GM03348 (cell line): ENCODE data around the gene MPC1.

Source experiments
- DNase-seq: peaks from one replicate; pipeline ENCODE4 v3.0.0; 2012; ENCODE audit warnings: low spot score

The MPC1 gene

DNA sequence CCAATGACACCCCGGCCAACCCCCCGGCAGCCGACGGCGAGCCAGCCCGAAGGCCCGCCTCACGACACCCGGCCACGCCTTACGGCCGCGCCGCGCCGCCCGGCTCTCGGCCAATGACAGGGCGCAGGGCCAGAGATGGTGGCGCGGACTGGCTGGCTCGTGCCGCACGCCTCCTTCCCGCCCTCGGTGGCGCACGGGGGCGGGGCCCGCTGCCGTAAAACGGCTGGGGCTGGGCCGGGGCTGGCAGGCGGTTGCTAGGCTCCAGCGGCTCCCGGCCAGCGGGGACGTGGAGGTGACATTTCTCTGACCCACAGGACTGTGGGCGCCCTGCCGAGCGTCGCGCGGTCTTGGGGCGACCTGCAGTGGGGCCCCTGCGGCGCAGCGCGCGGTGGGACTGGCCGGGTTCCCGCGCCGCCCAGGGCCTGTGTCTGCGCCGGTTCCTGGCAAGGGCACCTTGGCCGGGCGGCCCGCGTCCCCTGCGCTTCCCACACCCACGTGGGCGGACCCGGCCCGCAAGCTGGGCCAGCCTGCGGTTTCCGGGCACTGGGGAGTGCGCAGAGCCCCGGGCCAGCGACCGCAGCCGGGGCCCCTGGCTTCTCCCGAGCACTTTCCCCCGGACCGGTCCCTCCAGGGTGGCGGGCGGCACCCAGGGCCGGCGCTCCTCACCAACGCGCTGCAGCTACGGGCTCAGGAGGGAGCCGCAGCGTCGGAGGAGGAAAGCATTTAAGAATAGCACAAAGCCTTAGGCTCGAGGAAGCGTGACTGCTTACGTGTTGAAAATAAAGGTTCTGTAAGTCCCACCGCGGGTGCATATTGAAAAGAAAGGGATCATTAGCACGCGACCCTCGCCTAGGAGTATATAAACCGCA lies at the start of gene MPC1:
Gene MPC1 (minus strand): TSS at position 8 of the 869 bp plus-strand sequence. CDS start 64 bp downstream, outside the sequence.
- DNase-seq, result peak; percentile 99

DNA sequence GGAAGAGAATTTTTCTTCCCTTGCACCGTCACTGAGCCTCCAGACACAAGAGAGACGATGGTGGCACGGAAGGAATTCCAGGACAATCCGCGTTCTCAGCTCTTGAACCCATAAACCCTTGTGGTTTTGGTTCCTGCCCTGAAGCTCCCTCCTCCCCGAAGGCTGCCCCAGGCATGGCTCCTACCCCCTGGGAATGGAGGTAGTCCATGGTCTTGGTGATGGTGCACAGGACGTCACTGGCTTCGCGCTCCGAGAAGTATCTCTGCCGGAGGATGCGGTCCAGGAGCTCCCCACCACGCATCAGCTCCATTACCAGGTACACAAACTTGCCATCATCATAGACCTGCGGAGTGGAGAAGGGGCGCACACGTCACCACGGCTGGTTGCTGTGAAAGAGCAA lies 47.5 kb upstream of the MPC1 start:
- no peak for DNase-seq

DNA sequence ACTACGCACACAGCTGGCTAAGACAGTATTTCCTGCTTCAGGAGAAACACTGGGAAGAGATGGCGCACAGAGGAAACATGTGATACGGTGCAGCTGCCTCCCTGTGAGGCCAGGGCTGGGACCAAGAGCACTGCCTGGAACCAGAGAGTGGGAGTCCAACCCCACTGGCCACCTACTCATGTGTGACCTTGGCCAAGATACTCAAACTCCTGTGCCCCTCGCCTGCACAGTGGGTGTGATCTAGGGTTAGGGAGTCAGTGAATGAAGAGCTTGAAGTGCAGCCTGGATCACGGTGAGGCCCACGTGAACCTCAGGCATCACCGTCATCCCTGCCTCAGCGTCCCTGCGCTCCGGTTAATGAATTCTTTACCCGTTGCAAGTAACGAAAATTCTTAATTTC lies 41.7 kb upstream of the MPC1 start:
- no peak for DNase-seq

DNA sequence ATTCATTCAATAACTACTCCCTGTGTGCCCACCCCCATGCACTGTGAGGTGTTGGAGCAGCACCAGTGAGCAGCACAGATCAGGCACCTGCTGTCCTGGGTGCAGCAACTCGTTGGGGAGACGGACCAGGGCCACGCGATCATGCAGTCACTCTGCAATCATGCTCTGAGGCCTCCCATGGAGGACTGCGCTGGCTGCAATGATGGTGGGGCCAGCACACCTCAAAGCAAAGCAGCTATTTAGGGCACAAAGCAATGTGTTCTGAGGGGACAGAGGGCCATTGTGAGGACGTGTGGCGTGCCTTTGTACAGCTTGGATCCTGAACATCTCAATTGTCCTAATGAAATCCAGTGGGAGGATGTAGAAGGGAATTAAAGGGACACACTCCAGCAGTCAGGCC lies 41.0 kb upstream of the MPC1 start:
- no peak for DNase-seq

DNA sequence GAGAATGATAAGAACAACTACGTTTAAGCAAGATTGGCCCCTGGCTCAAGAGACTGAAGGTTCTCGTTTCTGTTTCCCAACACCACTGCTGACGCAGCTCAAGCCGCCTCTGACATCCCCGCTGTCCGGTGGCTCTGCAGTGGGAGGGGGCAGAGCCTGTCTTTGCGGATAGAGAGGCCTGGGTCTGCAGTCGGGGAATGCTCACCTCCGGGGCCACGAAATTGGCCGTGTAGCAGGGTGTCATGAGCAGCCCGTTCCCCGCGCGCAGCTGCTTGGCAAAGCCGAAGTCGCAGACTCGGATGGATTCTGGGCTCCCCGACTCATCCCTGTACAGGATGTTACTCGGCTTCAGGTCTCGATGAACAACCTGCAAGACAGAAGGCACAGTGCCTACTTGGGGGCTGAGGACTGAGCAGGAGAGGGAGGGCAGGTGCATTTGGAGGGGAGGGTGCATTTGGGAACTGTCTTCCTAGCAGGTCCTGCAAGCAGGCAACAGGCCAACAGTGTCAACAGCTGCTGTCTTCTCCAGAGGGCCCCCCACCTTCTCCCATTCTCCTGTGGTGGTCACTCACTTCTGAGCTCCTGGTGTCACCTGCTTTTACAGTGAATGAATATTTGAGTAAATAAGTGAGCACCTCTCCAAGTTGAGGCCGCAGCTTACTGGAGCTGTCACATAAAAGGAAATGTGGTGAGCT lies 40.5 kb upstream of the MPC1 start:
- no peak for DNase-seq

DNA sequence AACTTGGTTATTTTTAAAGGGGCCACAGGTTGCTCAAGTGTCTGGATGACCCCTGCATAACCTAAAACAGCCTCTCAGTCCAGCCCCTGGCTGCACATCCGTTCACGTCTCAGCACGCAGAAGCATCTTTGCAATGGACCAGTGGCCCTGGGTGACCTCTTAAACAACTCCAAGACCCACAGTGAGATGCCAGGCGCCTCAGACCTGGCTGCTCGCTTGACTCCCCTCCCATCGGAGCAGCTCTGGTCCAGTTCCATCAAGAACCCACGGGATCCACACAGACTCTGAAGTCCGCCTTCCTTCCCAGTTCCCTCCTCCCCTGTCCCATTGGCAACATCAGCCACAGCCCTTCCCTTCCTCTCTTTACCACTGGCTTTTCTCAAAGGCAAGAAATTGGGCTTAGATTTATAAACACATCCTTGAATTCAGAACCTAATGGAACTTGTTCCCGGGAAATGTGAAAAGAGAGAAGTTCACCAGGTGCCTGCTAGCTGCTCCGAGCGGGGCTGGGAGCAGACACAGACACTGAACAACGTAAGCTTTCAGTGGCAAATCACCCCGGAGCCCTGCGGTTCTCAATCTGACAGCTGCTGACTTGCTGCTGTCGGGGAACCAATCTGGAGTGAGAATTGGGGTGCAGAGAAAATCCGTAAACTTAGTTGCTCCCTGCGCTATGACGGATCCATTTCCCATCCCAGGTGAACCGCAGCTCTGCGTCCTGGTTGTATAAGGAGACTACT lies 39.6 kb upstream of the MPC1 start:
- no peak for DNase-seq

DNA sequence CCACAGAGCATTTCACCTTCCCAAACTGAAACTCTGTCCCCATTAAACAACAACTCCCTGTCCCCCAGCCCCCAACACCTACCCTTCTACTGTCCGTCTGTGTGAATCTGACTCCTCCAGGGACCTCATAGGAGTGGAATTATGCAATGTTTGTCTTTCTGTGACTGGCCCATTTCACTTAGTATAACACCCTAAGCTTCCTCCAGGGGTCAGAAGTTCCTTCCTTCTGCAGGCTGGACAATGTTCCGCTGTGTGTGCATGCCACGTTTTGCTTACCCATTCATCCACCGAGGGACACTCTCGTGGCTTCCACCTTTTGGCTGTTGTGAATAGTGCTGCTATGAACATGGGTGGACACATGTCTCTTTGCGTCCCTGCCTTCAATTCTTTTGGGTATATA lies 37.6 kb upstream of the MPC1 start:
- no peak for DNase-seq

DNA sequence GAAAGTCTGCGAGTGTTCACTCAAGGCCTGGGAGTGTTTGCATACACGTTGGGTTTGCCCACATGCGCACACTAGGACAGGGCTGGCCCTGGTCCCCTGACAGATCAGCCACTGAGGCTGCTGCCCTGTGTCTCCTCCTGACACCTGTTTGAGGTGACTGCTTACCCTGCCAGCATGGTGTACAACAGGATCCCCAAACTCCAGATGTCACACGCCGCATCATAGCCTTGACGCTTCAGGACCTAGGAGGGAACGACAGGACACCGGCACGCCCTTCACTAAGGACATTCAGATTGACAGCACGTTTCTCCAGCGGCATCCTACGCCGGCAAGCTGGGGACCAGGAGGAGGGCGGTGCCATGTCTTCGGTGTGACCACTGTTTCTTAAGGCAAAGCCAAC lies 37.0 kb upstream of the MPC1 start:
- DNase-seq, result no peak

DNA sequence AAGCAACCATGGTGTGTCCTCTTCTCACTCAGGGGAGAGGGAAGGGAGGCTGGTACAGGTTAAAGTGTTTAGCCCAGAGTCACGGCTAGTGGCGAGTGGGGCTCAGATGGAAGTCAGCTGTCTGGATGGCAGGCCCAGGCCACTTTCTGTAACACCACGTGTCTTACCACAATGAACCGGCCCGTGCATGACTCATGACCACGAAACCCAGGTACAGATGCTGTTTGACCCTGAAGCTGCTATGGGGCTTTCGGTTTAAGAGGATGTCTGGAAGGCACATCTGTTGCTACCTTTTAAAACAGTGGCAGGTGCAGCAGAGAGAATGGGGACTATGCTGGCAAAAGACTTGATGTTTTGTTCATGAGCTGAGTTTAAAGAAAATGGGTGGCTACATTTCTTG lies 36.5 kb upstream of the MPC1 start:
- no peak for DNase-seq

DNA sequence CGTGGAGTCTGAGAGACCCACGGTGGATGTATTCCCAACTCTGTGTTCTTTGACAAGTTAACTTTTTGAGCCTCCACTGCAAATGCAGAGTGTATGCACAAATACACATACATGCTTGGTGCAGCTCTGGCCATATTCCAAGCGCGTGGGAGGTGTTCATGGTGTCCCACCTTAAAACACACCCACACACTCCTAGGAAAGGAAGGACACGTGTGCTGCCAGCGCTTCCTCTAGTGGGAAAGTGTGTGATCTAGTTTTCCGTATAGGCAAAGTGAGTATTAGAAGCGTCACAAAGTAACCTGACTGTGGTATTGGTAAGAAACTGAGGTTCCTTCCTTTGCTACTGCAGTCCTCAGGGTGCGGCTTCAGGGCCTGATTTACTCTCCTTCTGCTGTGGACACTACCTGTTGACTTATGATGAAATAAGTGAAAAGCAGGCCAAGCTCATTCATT lies 36.0 kb upstream of the MPC1 start:
- no peak for DNase-seq

DNA sequence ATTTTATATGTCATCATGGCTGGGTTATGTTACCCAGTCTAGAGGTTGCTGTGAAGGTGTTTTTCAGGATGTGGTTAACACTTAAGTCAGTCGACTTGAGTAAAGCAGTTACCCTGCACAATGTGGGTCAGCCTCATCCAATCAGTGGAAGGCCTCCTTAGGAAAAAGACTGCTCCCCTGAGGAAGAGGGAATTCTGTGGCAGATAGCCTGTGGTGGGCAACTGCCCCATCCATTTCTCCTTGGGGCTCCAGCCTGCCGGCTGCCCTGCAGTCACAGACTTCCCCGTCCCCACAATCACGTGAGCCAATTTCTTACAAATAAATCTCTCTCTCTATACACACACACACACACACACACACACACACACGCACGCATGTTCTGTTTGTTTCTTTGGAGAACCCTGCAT lies 34.5 kb upstream of the MPC1 start:
- no peak for DNase-seq

DNA sequence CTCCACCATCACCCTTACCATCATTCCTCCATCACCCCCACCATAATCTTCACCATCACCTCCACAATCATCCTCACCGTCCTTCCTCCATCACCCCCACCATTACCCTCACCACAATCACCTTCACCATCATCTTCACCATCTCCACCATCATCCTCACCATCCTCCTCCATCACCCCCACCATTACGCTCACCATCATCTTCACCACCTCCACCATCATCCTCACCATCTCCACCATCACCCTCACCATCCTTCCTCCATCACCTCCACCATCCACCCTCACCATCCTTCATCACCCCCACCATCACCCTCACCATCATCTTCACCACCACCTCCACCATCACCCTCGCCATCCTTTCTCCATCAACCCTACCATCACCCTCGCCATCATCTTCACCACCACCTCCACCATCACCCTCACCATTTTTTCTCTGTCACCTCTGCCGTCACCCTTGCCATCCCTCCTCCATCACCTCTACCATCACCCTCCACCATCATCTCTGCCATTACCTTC lies 33.1 kb upstream of the MPC1 start:
- no peak for DNase-seq

DNA sequence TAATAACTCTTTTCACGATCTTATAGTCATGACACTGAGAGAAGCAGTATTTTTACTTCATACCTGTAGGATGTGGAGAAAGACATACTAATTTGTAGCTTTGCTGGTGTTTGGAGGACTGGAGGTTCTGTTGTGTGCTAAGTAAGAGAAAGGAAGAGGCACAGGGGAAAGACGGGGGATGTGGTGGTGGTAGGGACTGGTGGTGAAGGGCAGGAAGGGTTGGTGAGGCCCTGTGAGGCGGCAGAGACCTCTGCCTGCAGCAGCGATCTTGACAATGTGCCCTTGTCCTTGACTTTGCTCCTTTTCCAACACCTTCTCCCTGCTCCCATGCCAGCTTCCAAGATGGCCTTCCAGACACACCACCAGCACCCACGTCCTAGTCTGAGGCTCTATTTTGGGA lies 32.6 kb upstream of the MPC1 start:
- no peak for DNase-seq

DNA sequence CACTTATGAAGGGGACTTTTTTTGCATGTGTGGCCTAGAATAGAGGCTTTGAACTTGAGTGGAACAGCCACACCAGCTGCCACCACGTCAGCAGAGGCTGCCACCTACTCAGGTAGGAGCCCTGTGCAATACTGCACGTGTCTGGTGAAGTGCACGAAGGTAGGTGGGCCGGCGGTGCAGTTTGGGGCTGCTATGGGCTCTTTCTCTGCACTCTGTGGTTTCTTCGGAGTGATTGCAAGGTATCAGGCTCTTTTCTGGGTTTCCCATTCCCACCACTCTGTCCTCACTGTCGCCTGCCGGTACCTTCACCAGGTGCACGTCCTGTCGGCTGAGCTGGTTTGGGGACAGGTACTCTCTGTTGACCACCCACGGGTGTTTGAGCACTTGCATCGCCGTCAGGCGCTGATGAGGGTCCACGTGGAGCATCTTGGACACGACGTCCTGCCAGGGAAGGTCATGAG lies 30.8 kb upstream of the MPC1 start:
- no peak for DNase-seq

DNA sequence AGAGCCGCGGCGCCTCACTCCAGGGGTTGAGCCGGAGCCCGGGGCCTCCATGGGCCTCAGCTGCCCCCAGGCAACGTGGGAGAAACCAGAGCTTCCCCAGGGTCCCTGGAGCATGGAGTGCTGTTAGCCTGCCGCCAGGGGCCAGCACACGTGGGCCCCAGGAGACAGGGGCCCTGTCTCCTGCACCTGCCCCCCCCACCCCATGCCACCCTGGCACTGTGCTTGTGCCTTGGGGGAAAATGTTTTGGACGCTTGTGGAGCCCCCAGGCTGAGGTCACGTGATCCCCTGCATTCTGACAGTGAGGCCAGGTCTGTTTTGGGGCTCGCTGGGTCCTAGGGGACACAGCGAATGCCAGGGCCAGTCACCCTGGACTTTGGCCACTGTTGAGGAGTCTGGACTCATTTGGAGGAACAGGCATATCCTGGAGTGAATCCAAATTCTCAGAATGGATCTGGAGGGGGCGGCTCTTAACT lies 30.2 kb upstream of the MPC1 start:
- no peak for DNase-seq

DNA sequence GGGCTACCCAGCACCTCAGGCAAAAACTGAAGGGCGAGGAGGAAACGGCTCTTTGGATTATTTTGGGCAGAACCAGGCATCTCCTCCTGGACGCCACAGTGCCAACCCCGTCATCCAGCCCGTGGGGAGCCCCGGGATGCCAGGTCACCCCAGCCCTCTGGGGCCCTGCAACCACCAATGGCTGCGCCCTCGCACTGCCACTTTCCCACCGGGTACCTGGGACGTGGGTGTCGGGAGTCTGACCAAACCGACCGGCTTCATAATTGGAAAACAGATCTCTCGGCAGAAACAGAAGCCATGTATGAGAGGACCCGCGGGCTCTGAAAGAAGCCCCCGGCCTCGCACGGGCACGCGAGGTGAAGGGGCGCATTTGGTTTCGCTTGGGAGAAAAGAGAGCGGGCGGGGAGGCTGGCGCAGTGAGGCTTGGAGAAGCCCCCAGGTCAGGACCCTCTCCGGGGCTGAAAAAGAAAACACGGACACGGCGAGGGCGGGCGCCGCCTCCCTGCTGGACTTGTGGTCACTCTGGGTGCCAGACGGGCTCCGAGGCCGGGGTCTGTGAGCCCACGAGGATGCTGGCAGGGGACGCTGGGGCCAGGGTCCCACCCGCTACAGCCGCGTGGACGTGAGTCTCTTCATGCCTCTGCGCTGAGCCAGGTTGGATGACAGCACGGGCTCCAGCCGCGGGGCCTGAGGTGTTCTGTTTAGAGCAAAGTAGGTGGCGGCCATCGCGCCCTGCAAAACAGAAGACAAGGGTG lies 29.6 kb upstream of the MPC1 start:
- DNase-seq, result no peak

DNA sequence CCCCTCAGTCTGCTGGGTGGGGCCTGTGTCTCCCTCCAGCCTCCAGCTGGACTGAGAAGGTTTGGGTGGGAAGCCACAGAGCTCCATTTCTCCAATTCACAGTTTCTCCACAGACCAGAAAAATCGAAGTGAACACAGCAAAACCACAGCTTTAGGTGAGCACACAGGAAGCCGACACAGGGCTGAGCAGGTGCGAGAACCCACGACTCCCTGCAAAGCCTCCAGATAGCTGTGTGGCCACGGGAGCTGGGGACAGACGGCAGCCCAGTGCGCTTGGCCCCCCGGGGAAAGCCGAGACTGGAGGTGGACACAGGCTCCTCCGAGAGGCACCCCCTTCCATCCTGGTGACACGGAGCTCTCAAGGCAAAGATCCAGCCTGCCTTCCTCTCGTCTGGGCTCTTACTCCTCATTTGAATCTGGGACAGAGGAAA lies 29.0 kb upstream of the MPC1 start:
- DNase-seq, result no peak

DNA sequence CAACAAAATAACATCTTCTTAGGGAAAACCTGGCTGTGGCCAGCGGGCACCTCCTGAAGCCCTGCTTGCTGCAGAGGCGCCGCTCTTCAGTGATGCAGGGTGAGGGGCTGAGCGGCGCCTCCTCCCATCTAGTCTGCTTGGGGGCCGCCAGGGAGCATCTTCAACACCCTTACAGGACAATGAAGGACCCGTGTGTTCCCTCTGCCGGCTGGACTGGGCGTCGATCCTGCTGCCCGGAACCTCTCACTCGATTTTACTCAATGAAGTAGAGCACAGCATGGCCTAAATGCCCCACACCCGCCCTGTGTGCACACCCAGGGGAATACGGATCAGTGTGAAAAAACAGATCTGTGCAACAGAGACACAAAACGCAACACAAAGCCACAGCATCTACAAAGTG lies 28.5 kb upstream of the MPC1 start:
- no peak for DNase-seq

DNA sequence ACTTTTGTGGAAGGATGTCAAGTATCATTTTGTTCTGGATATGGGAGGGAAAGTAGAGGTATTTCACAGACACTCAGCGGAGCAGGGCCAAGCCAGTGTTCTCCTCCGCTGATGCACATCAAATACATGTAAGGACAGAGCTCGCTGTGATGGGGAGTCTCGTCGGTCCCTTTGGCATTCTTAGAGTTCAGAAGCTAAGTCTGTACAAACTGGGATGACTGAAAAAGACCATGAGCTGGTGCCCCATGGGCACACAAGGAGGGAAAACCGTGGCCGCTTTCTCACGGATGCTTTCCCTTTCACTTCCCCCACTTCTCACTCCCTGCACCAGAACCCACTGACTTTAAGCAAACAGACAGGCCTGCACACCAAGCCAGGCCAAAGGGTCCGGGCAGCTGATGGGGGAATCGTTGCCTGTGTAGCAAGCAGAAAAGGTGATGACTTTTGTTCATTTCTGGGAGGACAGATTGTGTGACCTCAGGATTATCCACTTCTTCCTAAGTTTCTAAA lies 27.7 kb upstream of the MPC1 start:
- no peak for DNase-seq

DNA sequence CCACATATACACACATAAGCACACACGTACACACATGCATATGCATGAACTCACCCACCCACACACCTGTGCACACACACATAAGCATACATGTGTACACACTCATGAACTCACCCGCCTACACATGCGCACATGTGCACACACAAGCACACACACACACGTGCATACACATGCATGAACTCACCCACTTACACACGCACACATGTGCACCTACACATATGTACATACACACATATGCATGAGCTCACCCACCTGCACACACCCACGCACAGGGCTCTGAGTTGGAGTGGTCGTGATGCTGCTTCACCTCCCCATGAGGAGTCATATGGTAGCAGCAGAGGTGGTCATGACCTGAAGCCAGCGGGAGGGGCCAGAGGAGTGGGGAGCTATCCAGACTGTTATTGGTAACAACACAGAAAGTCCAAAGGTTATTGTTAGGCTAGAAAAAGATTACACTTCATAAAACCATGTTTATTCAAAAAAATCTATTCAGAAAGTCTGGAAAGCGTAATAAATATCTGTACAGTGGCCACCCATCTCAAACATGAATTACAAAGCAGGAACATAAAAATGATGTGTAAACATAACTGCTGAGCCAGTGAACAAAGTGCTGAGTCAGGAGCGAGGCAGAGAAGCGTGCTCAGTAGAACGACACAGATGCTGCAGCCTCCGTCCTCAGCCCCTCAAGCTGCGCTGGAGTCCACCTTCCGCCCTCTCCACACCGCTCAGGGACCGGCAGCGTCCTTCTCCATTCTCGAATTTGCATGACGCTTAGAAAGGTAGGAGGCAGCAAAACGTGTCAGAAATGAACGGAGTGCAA lies 26.4 kb upstream of the MPC1 start:
- DNase-seq, result no peak
